Measurements from ENCODE around the gene IL20.
A peak's percentile ranks its signal among the peaks of the same experiment; 100 is the strongest.
"Not testable (repeated sequence)": the region's sequence is repeated elsewhere in the genome, so short reads cannot be mapped to it uniquely, and the experiment has no call there.

IL20 gene

DNA sequence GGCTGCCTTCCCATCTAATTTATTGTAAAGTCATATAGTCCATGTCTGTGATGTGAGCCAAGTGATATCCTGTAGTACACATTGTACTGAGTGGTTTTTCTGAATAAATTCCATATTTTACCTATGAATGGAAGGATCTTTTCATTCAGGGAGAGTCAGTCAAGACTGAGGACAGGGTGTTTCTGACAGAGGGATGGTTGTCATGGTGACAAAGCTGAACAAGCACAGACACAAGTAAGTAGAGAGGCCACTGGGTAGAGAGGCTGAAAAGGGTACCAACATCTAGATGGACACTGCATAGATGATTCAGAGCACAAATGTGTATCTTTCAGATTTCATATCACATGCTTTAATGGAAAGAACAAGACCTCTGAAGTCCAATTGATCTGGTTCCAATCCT lies 22.6 kb upstream of the IL20 start:
- DNase-seq (ENCODE audit: low read depth in 2 of 2), result no peak

DNA sequence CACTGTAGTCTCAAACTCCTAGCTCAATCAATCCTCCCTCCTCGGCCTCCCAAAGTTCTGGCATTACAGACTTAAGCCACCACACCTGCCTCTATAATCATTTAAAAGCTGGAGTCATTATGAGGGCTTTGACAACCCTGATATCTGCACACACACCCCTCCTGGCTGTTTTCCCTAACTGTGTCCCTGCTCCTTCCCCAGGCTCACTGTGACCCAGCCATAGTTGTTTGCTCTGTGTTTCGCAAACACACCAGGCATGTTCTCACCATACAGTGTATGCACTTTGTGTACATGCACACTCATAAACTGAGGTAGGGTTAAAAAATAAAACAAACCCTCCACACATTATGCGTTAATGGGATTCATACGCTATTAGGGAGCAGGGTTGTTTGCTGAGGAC lies 21.8 kb upstream of the IL20 start:
- DNase-seq (ENCODE audit: low read depth in 2 of 2), result no peak

DNA sequence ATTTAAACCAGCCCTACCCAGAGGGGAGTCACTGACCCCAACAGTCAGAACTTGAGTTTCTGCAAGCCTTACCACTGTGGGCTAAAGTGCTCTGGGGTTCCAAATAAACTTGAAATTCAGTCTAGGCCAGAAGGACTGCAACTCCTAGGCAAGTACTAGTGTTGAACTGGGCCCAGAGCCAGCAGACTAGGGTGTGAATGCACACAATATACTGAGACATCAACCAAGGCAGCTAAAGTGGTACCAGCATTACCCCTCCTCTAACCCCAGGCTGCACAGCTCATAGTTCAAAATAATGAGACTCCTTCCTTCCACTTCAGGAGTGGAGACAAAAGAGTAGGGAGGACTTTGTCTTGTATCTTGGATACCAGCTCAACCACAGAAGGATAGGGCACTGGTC lies 18.9 kb upstream of the IL20 start:
- no peak for DNase-seq (ENCODE audit: low read depth in 2 of 2)

DNA sequence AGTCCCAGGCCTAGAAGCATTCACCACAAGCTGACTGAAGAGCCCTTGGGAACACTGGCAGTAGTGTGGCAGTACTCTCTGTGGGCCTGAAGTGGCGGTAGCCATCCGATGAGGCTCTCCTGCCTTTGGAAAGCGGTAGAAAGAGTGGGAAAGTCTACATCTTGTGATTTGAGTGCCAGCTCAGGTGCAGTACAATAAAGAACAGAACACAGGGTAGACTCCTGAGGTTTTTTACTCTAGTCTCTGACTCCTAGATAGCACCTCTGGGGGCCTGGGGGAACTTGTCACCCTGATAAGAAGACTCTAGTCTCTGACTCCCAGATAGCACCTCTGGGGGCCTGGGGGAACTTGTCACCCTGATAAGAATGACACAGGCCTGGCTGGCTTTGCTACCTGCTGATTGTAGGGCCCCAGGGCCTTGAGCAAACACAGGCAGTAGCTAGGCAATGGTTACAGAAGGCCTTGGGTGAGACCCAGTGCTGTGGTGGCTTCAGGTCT lies 18.0 kb upstream of the IL20 start:
- DNase-seq (ENCODE audit: low read depth in 2 of 2), result no peak

DNA sequence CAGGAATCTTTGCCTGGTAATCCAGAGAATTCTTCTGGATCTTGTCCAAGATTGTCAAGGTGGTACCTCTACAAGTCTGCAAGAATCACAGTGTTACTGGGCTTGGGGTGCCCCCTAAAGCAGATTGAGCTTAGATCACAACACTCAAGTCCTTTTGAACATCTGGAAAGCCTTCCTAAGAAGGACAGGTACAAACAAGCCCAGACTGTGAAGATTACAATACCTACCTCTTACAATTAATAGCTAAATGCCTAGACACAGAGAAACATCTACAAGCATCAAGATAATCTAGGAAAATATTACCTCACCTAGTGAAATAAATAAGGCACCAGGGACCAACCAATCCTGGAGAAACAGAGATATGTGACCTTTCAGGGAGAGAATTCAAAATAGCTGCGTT lies 17.5 kb upstream of the IL20 start:
- no peak for DNase-seq (ENCODE audit: low read depth in 2 of 2)

DNA sequence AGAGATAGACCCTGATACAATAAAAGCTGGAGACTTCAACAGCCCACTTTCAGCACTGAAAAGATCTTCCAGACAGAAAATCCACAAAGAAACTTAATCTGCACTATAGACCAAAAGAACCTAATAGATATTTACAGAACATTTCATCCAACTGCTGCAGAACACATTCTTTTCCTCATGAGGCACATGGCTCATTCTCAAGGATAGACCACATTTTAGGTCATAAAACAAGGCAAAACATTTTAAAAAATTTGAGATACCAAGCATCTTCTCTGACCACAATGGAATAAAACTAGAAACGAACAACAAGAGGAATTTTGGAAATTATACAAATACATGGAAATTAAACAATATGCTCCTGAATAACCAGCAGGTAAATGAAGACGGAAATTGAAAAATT lies 15.0 kb upstream of the IL20 start:
- DNase-seq (ENCODE audit: low read depth in 2 of 2), result no peak

DNA sequence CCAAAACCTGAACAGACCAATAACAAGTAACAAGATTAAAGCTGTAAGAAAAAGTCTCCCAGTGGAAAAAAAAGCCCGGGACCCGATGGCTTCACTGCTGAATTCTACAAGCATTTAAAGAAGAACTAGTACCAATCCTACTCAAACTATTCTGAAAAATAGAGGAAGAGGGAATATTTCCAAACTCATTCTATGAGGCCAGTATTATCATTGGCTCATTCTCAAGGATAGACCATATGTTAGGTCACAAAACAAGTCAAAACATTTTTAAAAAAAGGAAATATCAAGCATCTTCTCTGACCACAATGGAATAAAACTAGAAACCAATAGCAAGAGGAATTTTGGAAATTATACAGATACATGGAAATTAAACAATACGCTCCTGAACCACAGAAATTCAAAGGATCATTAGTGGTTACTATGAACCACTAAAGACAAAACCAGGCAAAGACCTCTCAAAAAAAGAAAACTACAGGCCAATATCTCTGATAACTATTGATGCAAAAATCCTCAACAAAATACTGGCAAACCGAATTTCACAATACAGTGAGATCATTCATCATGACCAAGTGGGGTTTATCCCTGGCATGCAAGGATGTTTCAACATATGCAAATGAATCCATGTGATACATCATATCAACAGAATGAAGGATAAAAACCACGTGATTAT lies 13.9 kb upstream of the IL20 start:
- DNase-seq (ENCODE audit: low read depth in 2 of 2), result no peak

DNA sequence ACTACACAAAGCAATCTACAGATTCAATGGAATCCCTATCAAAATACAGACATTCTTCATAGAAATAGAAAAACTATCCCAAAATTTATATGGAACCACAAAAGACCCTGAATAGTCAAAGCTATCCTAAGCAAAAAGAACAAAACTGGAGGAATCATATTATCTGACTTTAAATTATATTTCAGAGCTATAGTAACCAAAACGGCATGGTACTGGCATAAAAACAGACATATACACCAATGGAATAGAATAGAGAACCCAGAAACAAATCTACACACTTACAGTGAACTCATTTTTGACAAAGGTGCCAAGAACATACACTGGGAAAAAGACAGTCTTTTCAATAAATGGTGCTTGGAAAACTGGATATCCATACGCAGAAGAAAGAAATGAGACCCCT lies 12.8 kb upstream of the IL20 start:
- DNase-seq (ENCODE audit: low read depth in 2 of 2), result not testable (repeated sequence)

DNA sequence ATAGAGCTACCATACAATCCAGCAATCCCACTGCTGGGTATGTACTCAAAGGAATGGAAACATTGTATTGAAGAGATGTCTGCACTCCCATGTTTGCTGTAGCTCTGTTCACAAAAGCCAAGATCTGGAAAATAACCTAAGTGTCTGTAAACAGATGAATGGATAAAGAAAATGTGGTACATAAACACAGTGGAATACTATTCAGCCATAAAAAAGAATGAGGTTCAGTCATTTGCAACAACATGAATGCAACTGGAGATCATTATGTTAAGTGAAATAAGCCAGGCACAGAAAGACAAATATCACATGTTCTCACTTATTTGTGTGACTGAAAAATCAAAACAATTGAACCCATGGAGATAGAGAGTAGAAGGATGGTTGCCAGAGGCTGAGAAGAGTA lies 11.7 kb upstream of the IL20 start:
- not testable (repeated sequence) for DNase-seq (ENCODE audit: low read depth in 2 of 2)

DNA sequence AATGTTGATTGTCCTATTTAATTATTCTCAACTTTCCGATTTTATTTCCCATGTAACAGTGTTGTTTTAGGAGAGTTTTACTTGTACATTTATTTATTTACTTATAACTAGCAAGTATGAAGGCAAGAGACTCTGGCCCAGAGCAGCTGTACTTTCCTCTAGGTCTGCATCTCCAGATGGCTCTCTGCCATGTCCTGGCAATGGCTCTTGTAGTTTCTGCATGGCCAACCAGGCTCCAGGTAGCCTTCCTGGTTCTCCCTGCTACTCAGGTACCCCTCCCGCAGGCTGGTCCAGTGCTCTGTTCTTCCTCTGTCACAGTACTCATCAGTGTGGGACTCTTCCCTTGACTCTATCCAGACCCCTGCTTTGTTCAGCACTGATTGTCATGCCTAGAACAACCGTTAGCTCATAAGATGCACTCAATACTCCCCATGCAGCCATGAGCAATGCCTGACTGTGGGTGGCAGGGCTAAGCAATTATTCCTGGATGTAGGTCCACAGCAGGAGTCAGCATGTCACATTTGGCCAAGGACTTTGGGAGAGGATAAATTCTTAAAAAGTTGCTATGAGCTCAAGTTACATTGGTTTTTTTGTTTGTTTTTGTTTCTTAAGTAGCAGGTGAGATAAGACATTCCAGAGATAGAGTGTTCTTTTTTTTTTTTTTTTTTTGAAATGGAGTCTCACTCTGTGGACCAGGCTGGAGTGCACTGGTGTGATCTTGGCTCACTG lies 10.9 kb upstream of the IL20 start:
- DNase-seq (ENCODE audit: low read depth in 2 of 2), result no peak

DNA sequence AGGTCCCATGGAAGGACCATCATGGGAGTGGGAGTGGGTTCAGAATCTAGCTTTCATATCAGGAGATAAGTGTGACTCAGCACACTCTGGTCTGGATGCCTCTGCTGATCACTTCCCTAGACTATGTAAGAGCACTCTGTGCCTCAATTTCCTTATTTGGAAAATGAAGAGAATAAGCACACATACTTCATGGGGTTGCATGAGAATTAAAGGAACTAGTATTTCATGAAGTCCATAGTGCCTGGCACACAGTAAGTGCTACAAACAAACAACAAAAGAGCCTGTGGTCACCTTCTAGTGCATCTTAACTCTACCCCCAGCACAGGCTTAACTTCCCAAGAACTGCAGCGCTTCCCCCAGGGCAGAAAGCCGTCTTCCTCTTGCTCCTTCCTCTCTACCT lies 9.6 kb upstream of the IL20 start:
- DNase-seq (ENCODE audit: low read depth in 2 of 2), result no peak

DNA sequence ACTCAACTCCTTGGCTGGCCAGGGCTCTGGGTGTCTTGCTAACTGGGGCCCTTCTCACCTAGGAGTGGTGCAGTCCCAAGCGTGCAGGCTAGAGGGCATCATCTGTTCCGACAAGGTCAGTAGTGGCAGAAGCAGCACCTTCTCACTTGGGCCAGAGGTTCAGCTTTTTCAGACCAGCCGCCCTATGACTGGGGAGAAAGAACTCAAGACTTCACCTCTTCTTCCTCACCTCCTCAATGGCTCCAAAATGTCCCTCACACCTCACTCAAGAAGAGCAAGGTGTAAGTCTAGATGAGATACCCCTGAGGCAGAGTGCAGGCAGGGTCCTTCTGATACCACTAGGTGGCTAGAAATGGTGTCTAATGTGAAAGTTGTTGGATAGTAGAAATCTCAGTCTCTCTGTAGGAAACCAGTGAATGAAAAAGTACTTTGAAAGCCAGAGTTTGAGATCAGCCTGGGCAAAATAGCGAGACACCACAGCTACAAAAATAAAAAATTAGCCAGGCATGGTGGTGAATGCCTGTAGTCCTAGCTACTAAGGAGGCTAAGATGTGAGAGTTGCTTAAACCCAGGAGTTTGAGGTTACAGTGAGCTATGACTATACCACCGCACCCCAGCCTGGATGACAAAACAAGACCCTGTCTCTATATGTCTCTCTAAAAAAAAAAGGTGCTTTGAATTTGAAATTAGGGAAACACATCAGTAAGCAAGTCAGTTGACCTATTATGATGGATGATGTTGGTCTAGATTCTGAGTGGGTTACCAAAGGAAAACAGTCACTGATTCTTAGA lies 8.6 kb upstream of the IL20 start:
- DNase-seq (ENCODE audit: low read depth in 2 of 2), result peak in 1 of 2 donors; percentile 8

DNA sequence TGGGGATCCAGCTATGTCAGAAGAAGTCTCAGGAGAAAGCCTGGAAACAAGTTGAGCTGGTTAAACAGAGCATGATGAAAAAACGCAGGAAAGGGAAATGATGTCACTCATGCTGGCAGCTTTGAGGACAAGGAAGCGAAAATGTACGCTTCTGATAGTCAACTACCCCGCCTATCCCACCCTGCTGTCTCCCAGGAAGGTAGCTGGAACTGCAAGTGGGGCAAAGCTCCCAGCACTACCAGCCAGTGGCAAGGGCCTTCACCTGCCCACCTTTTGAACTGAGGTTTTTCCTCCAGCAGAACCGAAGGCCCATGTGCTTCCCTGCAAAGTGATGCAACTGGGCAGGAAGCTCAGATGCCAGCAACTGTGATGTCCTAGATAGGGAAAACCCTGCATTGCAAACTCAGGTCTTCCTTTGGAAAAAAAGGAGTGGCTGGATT lies 6.3 kb upstream of the IL20 start:
- DNase-seq (ENCODE audit: low read depth in 2 of 2), result no peak

DNA sequence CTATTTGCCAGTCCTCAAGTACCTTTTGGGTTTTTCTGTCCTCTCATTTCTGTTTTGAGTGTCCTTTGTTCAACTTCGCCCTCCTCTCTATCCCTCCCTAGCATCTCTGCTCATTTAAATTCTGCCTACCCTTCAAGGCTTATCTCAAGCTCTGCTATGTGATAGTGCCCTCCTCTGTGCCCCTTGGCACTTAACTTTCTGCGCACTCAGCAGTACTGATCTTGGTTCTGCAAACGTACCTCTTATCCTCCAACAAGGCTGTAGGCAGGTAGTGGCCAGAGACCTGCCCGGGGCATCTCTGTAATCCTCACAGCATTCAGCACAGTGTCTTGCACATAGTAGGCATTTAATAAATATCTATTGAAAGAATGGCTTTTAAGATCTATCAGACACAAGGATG lies 5.3 kb upstream of the IL20 start:
- no peak for DNase-seq (ENCODE audit: low read depth in 2 of 2)

DNA sequence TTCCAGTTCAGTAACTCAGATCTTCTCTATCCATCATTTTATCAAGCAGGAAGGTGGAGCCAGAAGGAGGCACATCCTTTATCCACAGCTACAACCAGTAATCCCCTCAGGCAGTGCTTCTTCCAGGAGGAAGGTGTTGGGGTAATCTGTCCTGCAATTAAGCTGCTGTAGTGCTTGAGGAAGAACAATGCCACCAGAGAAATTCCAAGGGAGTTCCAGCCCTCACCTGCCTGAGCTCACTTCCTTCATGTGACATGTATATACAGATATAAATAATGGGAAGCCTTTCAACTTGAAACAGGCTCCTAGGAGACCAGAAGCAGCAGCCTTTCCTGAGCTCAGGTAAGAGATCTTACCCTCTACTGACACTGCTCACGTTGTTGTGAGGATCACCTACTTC lies 2.2 kb upstream of the IL20 start:
- DNase-seq (ENCODE audit: low read depth in 2 of 2), result no peak

DNA sequence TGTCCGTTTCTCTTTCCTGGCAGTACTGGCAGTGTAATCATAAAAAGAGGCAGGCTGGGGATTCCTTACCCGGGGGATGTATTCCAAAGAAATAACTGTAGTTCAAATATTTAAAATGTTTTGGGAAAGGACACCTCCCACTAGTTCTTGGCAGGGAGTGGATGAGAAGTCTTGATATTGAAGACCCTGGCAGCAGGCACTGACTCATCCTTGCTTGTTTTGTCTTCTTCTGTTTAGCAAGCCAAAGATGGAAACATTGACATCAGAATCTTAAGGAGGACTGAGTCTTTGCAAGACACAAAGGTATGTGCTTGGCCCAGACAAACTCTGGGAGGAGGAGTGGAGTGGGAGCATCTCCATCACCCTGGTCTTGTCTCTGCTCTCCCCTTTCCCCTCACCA lies 639 bp downstream of the IL20 start:
- DNase-seq (ENCODE audit: low read depth in 2 of 2), result no peak

DNA sequence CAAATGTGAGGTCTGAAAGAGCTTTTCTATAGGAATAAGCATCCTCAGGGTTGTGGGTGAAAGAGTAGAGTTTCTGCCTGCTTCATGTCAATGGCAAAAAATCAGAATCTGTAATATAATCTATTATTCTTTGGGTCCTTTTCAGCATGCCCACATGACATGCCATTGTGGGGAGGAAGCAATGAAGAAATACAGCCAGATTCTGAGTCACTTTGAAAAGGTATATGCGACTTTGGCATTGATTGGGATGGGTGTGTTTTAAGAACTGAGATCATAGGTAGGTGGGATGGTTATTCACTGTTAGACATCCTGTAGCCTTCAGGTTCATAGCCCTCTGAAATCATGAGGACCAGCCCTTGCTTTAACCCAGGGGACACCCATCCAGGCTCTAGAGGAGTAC lies 1.8 kb downstream of the IL20 start:
- DNase-seq (ENCODE audit: low read depth in 2 of 2), result no peak

DNA sequence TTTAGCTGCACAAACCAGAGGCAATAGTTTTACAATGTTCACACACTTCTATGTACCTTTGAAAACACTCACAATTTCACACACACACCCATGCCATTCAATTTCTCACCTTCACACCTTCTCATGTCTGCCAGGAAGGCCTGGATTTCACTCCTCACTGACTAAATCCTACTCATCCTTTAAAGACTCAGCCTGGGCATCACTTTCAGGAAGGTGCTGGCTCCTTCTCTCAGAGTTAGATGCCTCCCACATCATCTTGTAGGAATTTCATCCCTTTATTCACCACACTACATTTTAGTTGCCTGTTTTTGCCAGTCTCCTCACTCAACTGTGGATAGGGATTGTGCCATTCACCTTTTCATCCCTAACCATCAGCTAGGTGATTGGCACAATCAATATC lies 2.3 kb downstream of the IL20 start:
- DNase-seq (ENCODE audit: low read depth in 2 of 2), result no peak

DNA sequence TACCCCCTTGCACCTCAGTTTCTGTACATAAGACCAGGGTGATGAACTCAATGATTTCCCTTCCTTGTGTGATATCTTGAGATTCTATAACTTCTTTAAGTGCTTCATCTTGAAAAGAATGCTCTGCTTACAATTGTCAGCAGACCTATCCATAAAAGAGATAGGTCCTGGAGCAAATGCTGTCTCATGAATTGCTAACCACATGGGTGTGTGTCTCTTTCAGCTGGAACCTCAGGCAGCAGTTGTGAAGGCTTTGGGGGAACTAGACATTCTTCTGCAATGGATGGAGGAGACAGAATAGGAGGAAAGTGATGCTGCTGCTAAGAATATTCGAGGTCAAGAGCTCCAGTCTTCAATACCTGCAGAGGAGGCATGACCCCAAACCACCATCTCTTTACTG lies 2.8 kb downstream of the IL20 start:
- DNase-seq (ENCODE audit: low read depth in 2 of 2), result no peak

DNA sequence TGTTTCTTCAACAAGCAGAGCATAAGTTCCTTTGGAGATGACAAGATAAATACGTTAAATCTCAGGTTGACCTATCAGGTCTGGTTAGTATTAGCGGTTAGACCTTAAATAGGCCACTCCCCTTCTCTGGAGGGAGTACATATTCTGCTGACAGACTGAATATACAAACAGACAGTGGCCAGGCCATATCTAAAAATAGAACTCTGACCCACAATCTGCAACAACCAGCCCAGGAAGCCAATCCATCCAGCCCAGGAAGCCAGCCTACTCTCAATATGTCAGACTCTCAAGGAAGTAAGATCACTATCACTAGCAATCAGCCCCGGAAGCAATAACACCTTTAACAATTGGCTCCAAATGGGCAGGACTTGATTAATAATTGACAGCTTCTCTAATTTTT lies 6.7 kb downstream of the IL20 start:
- no peak for DNase-seq (ENCODE audit: low read depth in 2 of 2)

DNA sequence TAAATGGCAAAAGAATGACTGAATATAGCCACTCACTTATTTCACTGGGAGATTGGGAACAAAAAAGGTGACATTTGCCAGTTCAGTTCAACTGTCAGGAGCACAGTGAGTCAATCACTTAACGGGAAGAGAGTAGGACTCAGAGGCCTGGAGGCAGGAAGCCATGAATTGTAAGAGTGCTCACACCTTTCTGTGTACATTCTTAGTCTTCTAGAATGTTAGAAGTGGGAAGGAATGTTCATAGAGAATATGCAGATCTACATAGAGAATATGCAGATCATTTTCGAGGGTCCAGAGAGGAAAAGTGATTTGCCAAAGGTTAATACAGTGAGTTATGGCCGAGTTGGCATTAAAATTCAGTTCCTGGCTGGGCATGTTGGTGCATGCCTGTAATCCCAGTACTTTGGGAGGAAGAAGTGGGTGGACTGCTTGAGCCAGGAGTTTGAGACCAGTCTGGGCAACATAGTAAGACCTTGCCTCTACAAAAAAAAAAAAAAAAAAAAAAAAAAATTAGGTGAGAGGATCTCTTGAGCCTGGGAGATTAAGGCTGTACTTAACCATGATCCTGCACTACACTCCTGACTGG lies 8.3 kb downstream of the IL20 start:
- no peak for DNase-seq (ENCODE audit: low read depth in 2 of 2)

DNA sequence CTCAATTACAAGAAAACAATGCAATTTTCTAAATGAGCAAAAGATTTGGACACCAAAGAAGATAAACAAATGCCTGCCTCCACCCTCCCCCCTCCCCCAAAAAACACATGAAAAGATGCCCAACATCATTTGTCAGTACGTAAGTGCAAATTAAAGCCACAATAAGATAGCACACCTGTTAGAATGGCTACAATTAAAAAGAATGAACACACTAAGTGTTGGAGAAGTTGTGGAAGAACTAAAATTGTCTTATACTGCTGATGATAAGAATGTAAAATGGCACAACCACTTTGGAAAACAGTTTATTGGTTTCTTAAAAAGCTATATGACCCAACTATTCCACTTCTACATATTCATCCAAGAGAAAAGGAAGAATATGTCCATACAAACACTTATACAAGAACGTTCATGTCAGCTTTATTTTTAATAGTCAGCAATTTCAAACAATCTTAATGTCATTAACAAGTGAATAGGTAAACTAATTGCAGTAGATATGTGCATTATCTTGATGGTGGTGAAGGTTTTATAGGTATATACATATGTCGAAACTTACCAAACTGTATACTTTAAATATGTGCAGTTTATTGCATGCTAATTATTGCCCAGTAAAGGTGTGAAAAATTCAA lies 10.4 kb downstream of the IL20 start:
- no peak for DNase-seq (ENCODE audit: low read depth in 2 of 2)
